ENCODE results near the gene UAP1L1.

Gene UAP1L1

GRCh38 chr9:137041124-137041523 lies 36.2 kb upstream of the UAP1L1 start:
- DNase-seq (ENCODE audit: low read depth) = no peak

GRCh38 chr9:137042751-137043727 lies 34.3 kb upstream of the UAP1L1 start:
- no peak for DNase-seq (ENCODE audit: low read depth)

- DNase-seq (ENCODE audit: low read depth) = no peak
Measured at GRCh38 chr9:137044037-137044436, 33.3 kb upstream of the UAP1L1 start.

- DNase-seq (ENCODE audit: low read depth) = no peak
Measured at GRCh38 chr9:137044502-137045177, 32.7 kb upstream of the UAP1L1 start.

- no peak for DNase-seq (ENCODE audit: low read depth)
Measured at GRCh38 chr9:137045294-137046087, 31.8 kb upstream of the UAP1L1 start.

GRCh38 chr9:137046088-137046787 lies 31.1 kb upstream of the UAP1L1 start, which contains the start of gene NPDC1:
Gene NPDC1 (minus strand): TSS chr9:137046177. CDS start chr9:137045989, 188 bp downstream.
- peak; percentile 82 for DNase-seq (ENCODE audit: low read depth)

- no peak for DNase-seq (ENCODE audit: low read depth)
Measured at GRCh38 chr9:137048655-137049543, 28.4 kb upstream of the UAP1L1 start.

GRCh38 chr9:137049544-137050449 lies 27.5 kb upstream of the UAP1L1 start:
- DNase-seq (ENCODE audit: low read depth) = peak; percentile 67

- DNase-seq (ENCODE audit: low read depth) = no peak
Measured at GRCh38 chr9:137050570-137050969, 26.7 kb upstream of the UAP1L1 start.

- no peak for DNase-seq (ENCODE audit: low read depth)
Measured at GRCh38 chr9:137051145-137051724, 26.1 kb upstream of the UAP1L1 start.

GRCh38 chr9:137052293-137052692 lies 25.0 kb upstream of the UAP1L1 start:
- DNase-seq (ENCODE audit: low read depth) = no peak

GRCh38 chr9:137052998-137053943 lies 24.0 kb upstream of the UAP1L1 start:
- no peak for DNase-seq (ENCODE audit: low read depth)

- DNase-seq (ENCODE audit: low read depth) = no peak
Measured at GRCh38 chr9:137053944-137054931, 23.1 kb upstream of the UAP1L1 start, which contains the start of gene ENTPD2. Gene ENTPD2 (minus strand): TSS chr9:137054061. CDS start chr9:137053997, 64 bp downstream.

GRCh38 chr9:137054932-137055384 lies 22.4 kb upstream of the UAP1L1 start:
- no peak for DNase-seq (ENCODE audit: low read depth)

- no peak for DNase-seq (ENCODE audit: low read depth)
Measured at GRCh38 chr9:137055385-137056364, 21.6 kb upstream of the UAP1L1 start.
